Fibroblast of skin of scalp (primary cell): ENCODE data around the gene AACS.
"Not testable (repeated sequence)": the region's sequence is repeated elsewhere in the genome, so short reads cannot be mapped to it uniquely, and the experiment has no call there.

Source experiments
- DNase-seq: peaks from one replicate; pipeline ENCODE4 v3.0.0-alpha.2; 2013

Gene AACS

DNA sequence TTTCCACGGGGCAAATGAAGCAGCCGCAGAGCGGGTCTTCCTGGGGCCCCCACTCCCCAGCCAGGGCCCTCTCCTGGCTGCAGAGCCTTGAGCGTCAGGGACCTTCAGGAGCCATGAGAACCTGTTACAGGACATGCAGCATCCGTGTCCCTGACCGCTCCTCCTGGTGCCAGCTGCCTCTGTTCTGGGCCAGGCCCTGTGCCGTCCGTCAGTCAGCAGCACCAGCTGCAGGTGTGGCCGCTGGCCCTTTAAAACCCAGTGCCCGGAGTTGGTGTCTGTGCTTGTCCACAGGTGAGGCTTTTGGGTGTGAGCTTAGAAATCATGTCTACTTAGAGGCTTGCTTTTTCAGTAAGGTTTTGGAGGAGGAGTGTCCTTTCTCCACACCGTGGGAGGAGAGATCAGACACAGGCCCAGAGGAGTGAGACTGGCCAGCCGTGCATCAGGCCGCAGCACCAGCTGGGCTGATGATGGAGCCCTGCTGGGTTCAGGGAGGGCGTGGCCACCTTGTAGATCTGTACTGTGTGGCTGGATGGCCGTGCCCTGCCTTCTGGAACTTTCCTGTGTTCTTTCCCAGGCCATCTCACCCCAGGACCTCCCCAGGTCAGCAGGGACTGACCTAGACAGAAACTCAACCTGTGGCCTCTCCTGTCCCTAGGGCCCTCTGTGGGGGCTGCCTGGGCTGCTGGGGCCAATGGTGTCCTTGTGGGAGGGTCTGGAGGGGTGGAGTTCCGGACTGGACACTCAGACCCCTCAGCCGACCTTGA lies 27.1 kb downstream of the AACS start:
- no peak for DNase-seq

DNA sequence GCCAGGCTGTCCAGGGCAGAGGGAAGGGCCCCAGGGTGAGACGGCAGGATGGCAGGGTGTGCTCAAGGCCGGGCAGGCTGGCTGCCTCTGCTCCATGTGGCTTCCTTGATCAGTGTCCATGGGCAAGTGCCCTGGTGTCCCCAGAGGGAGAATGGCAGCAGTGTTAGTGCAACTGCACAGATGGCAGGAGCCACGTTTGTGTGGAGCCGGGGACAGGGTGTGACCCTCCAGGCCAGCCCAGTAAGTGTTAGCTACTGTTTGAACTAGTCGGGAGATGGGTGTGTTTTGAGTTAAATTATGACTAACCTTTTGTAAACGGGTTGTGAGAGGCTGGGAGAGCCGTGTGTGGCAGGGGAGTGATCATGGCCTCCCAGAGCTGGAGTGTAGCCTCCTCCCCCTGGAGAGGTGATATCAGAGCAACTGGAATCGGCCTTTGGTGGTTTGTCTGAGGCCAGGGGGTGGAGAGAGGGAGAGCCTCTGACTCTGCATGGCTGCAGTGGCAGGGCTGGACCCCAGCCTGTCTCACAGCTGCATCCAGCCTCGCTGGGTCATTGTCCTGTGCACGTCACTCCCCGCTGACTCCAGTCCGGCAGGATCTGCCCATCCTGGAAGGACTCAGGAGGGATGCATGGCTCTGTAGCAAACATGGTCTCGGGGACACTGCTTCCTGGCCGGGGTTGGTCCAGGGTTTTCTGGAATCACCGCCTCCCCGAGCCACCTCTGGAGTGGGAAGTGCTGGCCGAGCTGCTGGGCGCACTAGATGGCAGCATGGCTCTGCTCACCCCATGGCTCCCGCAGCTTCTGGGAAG lies 27.8 kb downstream of the AACS start:
- peak; percentile 47 for DNase-seq

DNA sequence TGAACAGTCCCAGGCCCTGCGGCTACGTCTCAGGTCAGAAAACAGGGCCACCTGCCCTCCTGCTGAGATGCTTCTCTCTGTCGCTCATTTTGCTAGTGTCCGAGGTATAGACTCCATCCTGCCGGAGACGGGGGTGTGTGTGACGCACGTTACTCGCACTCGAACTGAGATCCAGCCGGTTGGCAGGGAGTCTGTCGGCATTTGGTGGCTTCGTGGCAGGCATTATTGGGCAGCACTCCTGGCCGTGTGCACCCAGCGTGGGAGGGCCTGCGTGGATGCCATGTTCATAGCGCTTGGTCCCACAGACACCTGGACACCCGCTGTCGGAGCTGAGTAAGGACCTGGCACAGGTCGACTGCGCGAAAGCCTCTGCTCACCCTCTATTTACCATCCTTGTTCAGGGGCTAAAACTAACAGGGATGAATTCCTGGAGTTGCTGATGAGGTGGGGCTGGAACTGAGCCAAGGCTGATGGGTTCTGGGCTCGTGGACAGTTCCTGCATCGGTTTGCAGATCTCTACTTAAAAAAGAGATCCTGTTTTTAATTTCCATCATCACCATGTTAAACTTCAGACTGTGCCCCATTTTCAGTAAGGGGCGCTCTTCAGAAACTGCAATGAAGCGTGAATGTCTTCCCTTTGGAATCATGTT lies 28.6 kb downstream of the AACS start:
- no peak for DNase-seq

DNA sequence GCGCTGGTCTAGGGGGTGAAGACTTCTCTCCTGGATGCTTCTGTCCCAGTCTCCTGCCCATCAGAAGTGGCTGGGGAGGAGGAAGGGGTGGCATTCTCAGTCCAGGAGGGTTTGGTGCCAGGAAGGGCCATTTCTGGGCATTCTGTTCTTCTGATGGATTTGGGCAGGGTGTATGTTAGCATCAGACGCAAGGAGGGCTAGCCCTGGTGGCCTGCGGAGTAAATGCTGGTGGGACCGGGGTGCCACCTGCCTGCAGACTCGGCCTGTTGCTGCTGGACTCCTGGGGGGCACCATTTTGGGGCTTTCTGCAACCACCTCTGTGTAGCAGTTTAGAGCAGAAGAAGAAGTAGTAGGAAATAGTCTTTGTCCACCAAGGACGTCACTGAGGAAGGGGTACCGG lies 31.7 kb downstream of the AACS start:
- no peak for DNase-seq

DNA sequence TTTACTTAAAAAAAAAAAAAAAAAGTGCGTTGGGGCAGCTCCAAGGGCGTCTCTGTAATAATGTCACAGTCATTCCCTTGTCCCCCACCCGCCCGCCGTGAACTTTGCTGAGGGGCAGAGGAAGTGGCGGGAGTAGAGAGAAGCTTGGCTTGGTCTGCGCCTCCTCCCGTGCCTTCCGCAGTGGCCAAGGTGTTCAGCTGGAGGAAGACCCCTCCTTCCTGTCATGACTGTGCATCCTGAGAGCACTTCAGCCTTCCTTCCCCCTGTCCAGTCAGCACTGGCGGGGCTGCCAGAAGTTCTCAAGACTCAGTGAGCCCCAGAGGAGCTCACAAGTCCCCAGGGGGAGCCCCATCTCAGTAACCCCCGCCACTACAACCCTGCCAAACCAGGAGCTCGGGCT lies 32.2 kb downstream of the AACS start:
- DNase-seq: no peak

DNA sequence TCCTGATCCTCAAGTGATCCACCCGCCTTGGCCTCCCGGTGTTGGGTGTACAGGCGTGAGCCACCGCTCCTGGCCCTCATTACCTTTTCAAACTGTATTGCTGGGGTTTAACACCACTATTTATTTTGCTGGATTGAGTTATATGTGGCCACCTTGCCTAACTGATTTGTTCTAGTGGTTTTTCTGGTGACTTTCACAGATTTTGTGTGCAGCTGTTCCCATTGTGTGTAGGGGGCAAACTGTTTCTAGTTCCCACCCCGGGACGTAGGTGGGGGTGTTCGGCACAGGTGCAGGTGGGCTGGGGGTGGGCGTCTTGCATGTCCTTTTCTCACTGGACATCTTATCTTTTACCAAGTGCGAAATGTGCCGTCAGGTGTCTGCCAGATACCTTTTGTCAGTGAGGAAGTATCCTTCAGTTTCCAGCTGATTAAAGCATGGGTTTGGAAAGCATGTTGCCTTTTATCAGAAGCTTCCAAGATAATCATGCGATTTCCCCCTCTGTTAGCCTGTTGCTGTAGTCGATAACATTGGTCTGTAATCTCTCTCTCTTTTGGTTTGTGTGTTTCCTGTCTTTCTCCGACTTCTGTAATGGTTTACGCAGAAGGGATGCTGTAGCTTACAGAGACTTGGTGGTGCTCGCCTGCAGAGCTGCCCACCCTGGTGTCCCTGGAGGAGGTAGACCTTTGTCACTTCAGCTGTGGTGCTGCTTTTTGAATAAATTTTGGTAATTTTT lies 33.6 kb downstream of the AACS start:
- DNase-seq: no peak

DNA sequence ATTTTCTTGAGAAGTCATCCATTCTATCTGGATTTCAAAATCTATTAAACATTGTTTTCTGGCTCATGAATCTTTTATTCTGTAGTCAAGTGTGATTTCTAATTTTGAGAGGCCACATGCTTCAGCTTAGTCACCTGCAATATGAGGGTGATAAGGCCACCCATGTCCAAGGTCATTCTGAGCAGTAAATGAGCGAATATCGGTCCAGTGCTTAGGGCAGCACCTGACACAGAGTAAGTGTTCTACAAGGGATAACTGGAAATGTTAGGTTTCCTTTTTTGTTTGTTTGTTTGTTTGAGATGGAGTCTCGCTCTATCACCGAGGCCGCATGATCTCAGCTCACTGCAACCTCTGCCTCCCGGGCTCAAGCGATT lies 34.2 kb downstream of the AACS start:
- DNase-seq: no peak

DNA sequence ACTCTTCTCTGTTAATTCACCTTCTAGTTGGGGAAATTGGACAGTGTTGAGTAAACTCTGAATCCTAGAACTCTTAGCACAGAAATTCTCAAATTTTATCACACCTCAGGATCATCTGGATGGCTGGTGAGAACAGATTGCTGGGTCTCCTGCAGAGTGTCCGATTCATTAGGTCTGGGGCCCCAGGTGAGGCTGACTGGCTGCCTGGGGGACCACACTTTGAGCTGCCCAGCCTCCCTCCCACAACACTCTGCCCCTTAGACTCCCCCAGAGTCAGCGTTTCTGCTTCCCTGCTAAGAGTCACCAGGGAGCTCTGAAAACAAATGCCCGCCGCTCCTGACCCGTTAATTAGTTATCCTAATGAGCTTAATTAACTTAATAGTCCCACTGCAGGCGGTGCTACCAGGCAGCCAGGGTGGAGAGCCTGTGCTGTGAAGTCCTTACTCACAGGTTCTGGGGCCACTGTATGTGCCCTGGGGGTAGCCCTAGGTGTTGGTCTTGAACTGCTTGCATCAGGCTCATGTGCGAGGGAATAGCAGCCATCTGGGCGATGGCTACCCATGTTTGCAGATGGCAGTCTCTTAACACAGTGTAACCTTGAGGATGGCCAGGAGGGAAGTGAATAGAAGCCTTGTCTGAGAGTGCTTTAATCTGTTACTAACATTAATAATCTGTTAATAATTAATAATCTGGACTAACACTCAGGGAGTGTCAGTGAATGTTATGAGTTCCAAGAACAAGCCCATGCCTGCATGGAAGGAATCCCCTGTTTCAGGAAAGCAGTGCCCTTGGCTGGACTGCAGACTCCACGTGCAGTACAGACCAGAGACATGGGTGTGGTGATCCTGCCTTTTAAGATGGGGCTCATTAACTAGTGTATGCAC lies 35.6 kb downstream of the AACS start:
- DNase-seq: no peak

DNA sequence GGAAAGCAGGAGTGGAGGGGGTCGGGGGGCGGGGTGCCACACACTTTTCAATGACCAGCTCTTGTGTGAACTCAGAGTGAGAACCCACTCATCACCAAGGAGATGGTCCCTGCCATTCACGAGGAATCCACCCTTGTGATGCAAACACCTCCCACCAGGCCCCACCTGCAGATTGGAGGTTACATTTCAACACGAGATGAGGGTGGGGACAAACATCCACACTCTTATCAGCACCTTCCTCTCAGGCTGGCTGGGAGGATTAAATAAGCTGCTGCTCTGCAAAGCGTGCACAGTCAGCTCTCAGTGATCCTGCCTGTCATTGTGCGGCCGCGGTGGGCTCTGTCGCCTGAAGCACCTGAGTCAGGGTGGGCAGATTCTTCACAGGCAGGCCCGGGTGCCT lies 39.7 kb downstream of the AACS start:
- DNase-seq: no peak

DNA sequence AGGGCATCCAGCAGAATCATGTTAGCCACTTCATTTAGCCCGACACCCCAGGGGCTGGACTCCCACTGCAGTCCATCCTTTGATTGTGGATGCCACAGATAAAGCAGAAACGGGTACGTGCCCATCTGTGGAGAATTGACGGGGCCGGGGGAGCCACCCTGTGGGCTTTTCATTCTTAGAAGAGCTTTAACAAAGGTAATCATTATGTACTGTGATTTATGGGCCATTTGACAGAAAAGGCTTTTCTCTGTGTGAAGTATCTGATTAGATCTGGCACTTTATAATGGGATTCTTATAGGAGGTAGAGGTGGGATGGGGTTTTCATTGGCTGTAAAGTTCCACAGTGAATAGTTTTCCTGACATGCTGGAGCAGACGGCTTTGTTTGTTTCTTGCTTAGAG lies 40.4 kb downstream of the AACS start:
- no peak for DNase-seq

DNA sequence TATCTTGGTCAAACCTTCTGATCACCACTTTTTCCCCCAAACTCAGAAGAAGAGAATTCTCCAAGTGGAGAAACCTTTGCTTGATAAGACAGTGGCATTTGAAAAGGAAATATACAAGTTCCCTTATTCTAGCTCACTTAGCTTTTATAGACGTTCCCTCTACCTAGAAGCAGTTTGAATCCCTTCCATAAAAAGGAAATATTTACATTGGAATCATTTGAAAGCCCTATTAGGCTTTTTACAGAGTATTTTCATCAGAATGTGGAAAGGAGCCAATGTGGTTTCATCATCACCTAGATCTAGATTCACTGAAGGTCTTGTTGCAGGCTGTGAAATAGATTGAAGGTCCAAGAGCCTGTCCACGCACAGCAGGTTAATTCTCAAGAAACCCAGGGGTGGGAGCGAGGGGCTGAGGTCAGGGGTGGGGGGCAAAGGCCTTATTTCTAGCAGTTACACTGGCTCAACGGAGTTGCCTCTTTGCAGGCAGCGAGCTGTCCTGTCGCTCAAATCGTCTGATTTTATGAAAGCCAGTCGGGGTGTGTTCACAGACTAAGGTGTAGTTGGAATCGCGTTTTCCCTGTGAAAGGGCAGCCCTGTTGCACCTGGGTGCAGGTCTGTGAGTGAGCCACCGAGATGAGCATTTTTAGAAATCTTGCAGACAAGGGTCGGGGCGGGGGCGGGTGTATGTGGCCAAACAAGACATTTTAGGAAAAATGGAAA lies 45.6 kb downstream of the AACS start:
- DNase-seq: peak; percentile 62

DNA sequence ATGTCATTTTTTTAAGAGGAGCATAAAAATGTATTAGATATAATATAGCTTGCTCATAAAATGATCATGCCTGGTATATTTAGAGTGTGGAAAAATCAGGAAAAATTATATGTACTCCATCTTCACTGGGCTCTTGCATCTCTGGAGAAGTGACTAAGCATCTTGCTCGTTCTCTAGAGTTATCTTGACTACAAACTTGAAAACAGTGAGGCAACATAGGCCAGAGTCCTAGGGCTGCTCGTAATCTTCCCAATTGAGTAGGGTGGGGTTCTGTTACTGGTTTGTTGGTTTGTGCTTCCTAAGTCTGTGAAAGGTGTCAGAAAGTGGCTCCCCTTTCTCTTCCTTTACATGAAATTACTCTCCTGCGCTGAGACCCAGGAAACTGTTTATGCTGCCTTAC lies 46.2 kb downstream of the AACS start:
- DNase-seq: no peak

DNA sequence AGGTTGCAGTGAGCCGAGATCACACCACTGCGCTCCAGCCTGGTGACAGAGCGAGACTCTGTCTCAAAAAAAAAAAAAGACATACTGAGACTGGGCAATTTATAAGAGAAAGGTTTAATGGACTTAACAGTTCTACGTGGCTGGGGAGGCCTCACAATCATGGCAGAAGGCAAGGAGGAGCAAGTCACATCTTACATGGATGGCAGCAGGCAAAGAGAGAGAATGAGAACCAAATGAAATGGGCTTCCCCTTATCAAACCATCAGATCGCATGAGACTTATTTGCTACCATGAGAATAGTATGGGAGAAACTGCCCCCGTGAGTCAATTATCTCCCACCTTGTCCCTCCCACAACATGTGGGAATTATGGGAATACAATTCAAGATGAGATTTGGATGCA lies 47.4 kb downstream of the AACS start:
- not testable (repeated sequence) for DNase-seq

DNA sequence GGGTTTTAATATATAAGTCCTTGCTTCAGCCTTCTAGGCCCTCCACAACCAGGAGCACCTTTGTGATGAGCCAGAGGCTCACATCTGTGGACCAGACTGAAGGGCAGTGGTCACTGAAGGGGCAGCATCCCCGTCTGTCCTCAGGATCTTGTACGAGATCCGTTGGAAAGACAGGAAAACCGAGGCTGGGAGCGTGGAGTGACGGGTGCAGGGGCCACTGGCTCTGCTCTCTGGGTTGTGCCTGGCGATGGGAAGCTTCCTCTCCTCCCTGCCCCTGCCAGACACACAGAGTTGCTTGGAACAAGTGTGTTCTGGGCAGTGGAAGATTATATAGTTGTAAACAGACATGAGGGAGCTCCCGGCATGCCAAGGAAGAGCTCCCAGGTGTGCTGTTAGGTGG lies 48.0 kb downstream of the AACS start:
- no peak for DNase-seq

DNA sequence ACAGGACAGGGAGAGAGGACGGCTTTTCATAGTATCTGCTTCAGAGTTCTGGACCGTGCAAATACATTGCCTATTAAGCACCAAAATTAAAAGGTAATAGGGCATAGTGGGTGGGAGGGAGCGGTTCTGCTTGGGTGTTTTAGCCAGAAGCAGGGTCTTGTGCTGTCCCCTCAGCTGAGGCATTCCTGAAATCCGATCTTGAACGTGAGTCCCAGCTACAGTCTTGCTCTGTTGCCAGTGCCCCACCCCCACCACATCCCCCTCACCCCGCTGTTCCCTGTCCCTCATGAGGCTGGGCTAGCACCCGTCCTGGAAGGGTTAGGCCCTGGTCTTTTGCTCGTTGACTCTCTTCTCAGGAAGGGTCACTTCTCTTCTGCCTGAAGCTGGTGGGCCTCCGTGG lies 48.6 kb downstream of the AACS start:
- DNase-seq: no peak

DNA sequence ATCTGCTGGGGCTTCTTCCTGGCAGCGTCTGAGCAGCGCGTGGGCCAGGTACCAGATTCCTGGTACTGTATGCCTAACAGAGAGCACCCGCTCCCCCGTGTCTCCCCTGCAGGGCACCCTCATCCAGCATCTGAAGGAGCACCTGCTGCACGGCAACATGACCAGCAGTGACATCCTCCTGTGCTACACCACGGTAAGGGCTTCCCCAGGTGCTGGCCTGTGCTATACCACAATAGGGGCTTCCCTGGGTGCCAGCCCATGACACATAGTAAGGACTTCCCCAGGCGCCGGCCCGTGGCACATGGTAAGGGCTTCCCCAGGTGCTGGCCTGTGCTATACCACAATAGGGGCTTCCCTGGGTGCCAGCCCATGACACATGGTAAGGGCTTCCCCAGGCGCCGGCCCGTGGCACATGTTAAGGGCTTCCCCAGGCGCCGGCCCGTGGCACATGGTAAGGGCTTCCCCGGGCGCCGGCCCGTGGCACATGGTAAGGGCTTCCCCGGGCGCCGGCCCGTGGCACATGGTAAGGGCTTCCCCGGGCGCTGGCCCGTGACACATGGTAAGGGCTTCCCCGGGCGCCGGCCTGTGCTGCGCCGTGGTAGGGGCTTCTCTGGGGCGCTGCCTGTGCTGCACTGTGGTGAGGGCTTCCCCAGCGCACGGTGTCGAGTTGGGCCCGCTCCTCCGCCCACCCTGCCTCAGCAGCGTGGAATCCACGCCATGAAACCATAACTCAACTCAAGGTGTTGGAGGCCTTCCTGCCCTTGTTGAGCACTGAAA lies 49.3 kb downstream of the AACS start:
- no peak for DNase-seq

DNA sequence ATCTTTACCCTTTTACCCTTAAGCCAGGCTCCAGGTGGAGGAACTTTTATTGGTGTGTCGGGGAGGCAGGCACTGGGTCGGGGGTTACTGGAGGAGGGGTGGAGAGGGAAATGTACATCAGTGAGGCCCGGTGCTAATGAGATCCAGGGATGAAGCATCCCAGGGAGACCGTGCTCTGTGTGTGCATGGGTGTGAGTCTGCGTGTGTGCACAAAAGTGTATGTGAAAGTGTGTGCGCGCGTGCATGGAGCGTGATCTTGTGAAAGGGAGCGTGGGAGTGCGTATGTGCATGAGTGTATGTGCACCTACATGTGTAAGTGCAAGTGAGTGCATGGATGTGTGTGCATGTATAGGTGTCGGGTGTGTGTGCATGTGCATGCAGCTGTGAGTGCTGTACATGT lies 55.3 kb downstream of the AACS start:
- DNase-seq: no peak

DNA sequence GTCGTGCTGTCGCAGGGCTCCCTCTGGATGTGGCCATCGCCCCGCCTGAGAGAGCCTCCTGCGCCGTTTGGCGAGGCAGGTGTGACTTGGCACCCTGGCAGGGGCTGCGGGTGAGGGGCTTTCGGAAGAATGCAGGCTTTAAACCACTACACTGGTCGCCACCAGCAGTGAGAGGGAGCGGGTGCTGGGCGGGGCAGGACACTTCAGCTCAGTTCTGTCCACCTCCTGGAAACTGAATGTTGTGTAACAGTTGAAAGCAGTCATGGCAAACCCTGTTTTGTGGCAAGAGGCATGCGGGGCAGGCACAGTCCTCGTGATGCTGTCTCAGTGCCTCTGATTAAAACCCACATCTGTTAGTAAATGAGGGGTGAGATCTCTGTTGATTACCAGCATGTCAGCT lies 55.9 kb downstream of the AACS start:
- DNase-seq: no peak

DNA sequence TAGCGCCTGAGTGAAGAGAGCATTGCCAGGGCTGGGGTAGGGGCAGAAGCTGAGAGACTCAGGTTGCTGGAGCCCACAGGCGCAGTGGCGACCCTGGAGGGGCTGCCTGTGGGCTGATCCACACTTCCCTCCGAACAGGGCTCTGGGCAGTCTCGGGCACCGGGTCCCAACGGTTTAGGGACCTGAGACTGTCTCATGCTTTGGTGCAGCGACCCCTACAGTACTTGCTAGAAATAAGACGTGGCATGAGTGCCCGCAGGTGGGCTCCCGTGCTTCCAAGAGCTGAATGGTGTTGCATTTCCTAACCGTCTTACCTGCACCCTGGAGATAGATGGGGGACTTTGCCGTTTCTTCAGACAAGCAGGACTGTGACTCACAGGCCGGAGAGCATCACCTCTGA lies 57.4 kb downstream of the AACS start:
- no peak for DNase-seq

DNA sequence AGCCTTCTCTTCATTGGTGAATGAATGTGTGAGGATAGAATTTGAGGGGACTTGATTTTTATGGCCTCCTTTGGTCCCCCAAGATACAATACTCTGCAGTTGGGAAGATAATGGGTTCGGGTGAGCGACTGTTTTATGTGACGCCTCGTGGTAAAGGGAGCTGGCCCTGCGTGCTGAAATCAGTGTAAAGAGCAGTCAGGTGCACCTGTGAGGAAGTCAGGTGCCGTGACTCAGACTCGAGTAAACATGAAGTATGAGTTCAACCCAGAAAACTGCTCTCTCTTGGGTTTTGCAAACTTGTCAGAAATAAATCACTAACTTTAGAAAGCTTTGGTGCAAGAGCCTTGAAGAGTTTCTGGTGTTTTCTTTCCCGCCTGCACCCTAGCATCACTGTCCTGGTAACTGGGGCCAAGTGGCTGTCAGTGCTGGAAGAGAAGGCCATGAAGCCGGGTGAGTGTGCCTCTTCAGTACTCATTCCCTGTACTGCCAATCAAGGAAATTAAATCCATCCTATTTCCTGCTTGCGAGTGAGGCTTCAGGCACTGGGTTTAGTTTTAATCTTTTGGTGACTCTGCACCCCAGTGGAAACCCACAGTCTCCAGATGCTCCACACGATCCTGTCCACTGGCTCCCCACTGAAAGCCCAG lies 59.2 kb downstream of the AACS start:
- no peak for DNase-seq
